ENCODE data around the gene PARVG. TPM values are rescaled to one million over a fixed set of nuclear protein-coding genes. Genes with fewer than 3 reads are reported as not detected.

PARVG gene
- total and polyA plus RNA-seq, 2 of the 8 experiments (the other 6 are each of a cell fraction or from before 2014, with no cell fraction given) = 0.37 to 1.5 TPM

DNA sequence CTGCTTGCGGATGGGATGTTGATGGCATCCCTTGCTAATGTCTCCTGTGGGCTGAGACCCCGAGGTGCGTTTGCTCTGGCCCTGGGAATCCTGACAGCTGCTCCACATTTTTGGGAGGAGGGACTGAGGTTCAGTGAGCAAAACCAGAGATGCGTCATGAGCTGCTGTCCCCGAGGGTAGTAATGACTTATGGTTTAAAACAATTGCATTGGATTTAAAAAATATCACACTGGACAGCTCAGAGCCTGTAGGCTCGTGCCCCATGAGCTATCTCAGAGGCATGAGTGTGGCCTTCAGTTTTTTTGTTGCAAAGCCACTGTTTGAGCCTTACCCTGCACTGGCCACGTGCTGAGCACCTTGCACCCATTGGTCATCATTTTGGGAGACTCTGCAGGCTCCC, 20.9 kb upstream of the PARVG start (continued):
- no peak for TF ChIP-seq NANOG (IDR thresholded peaks at IDR 0.05; ENCODE audit: insufficient read depth, low read depth, low read length, poor library complexity, severe bottlenecking)
- TF ChIP-seq, protein P1, sequence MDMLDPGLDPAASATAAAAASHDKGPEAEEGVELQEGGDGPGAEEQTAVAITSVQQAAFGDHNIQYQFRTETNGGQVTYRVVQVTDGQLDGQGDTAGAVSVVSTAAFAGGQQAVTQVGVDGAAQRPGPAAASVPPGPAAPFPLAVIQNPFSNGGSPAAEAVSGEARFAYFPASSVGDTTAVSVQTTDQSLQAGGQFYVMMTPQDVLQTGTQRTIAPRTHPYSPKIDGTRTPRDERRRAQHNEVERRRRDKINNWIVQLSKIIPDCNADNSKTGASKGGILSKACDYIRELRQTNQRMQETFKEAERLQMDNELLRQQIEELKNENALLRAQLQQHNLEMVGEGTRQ (IDR thresholded peaks at IDR 0.05; ENCODE audit: low read length) = no peak
- no peak for TF ChIP-seq HDAC2 (IDR thresholded peaks at IDR 0.05; ENCODE audit: borderline replicate concordance in 1 of 2, low read depth in 2 of 2, low read length in 2 of 2)
- TF ChIP-seq RFX5 (IDR thresholded peaks at IDR 0.05; ENCODE audit: borderline replicate concordance, low read depth, low read length) = no peak
